BJ (cell line): ENCODE measurements around the gene CCDC141. TPM values are rescaled to one million over a fixed set of nuclear protein-coding genes. Genes with fewer than 3 reads are reported as not detected.

Experiments used
- CTCF ChIA-PET: fragments of 350-600 bp; formaldehyde crosslinking; extraction: SDS; loops from one replicate; lab custom pipeline; 2021; ENCODE audit warnings: antibody characterized with exemption, inconsistent platforms; lab: Yijun Ruan, JAX
- POLR2A ChIA-PET: fragments of 300-600 bp; sonication (Branson Sonifier 250); formaldehyde crosslinking; extraction: SDS; loops from one replicate; lab custom pipeline; 2021; ENCODE audit warnings: antibody characterized with exemption; lab: Charles Lee
- DNase-seq: peaks from one replicate; pipeline ENCODE4 v3.0.0-alpha.2; 2011; ENCODE audit warnings: low read depth
- H3K27me3 ChIP-seq: 2 replicates; pipeline ENCODE4 v1.6.0; 2011; ENCODE audit warnings: low read length; ENCODE audit not compliant: control insufficient read depth, insufficient read depth
- H3K36me3 ChIP-seq: 2 replicates; pipeline ENCODE4 v1.5.1; 2011; ENCODE audit warnings: low read length; ENCODE audit not compliant: control insufficient read depth, insufficient read depth
- H3K4me3 ChIP-seq: 2 replicates; pipeline ENCODE4 v1.5.1; 2011; ENCODE audit warnings: low read depth, mild to moderate bottlenecking, control low read depth, low read length
- polyA plus RNA-seq: library from polyadenylated mRNA; depleted of rRNA; stranded (reverse); fragments of >200 nt; gene quantifications from 2 replicates; pipeline ENCODE4 v1.2.3, GENCODE V29; 2011
- TF ChIP-seq, protein P1 (sequence below): IDR thresholded peaks from 2 replicates; pipeline ENCODE4 v1.5.1; 2011; ENCODE audit warnings: low read depth, mild to moderate bottlenecking, control low read depth, inconsistent platforms, low read length, moderate library complexity; ENCODE audit not compliant: insufficient read depth

Gene CCDC141
- polyA plus RNA-seq, 1 experiment, result not detected

DNA sequence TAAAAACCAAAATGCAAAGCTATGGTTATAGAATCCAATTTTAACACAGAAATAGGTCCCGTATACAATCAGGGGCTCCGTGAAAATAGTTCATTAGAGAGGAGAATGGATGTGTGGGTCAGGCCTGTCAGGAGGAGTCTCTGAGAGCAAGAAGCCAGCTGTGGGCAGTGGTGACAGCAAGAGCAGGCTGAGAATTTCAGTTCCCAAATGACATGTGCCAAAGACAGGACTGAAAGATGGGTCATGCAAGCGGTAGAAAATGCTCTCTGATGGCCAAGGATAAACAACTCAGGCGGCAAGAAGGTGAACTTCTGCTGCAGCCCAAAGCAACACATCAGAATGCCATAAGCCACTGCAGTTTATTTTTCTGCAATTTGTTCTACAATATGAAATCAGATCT, 100.4 kb downstream of the CCDC141 start:
- CTCF ChIA-PET, result no interaction called here

GRCh38 chr2:178949151-178949550, 100.8 kb downstream of the CCDC141 start:
- Histone ChIP-seq H3K36me3 (no peaks in the 10 kb centered on the region), H3K27me3 (no peaks in the 10 kb centered on the region), H3K4me3 (no peak overlapping the region)
- CTCF ChIA-PET, result no interaction called here
- POLR2A ChIA-PET, result no interaction called here
- no peak for DNase-seq
- TF ChIP-seq, protein P1, sequence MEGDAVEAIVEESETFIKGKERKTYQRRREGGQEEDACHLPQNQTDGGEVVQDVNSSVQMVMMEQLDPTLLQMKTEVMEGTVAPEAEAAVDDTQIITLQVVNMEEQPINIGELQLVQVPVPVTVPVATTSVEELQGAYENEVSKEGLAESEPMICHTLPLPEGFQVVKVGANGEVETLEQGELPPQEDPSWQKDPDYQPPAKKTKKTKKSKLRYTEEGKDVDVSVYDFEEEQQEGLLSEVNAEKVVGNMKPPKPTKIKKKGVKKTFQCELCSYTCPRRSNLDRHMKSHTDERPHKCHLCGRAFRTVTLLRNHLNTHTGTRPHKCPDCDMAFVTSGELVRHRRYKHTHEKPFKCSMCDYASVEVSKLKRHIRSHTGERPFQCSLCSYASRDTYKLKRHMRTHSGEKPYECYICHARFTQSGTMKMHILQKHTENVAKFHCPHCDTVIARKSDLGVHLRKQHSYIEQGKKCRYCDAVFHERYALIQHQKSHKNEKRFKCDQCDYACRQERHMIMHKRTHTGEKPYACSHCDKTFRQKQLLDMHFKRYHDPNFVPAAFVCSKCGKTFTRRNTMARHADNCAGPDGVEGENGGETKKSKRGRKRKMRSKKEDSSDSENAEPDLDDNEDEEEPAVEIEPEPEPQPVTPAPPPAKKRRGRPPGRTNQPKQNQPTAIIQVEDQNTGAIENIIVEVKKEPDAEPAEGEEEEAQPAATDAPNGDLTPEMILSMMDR, result no peak

More for the DNA sequence above, 100.4 kb downstream of the CCDC141 start:
- H3K36me3 ChIP-seq, result no peaks in the 10 kb centered on the region
- TF ChIP-seq, protein P1, result no peak
- POLR2A ChIA-PET, result no interaction called here
- H3K27me3 ChIP-seq, result no peaks in the 10 kb centered on the region
- no peak overlapping the region for H3K4me3 ChIP-seq
- no peak for DNase-seq

DNA sequence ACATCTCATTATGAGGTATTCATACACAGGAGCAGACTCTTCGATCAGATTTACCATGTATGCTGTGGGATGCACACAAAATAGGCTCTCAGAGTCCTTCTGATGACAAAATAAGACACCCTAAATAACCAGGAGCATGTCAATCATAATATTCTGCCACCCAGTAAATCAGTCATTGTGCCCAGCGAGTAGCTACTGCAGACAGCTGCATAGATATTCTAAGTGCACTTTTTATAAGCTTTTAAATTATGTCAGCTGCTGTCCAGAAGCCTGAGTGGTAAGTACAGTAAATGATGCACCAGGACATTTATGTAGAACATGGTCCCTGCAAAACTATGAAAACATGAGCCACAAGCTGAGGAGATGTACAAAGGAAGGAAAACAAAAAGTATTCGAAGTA, 102.9 kb downstream of the CCDC141 start:
- TF ChIP-seq, protein P1, result no peak
- Histone ChIP-seq H3K4me3 (no peak overlapping the region), H3K36me3 (no peaks in the 10 kb centered on the region), H3K27me3 (no peaks in the 10 kb centered on the region)
- POLR2A ChIA-PET, result interaction anchor here (0.7 kb wide), 1 partner anchor 103 kb away, joined by 3 read pairs; no protein-coding TSS in a partner anchor
- DNase-seq, result no peak
- CTCF ChIA-PET, result no interaction called here

GRCh38 chr2:178946494-178946893, 103.4 kb downstream of the CCDC141 start:
- Histone ChIP-seq H3K36me3 (no peaks in the 10 kb centered on the region), H3K27me3 (no peaks in the 10 kb centered on the region), H3K4me3 (no peak overlapping the region)
- no peak for DNase-seq
- POLR2A ChIA-PET, result interaction anchor here (0.7 kb wide), 1 partner anchor 103 kb away, joined by 3 read pairs; no protein-coding TSS in a partner anchor
- CTCF ChIA-PET, result interaction anchor here (1.0 kb wide), 1 partner anchor 32 kb away, joined by 3 read pairs; no protein-coding TSS in a partner anchor
- TF ChIP-seq, protein P1, result no peak

- Histone ChIP-seq H3K4me3 (no peak overlapping the region), H3K27me3 (no peaks in the 10 kb centered on the region), H3K36me3 (no peaks in the 10 kb centered on the region)
- no peak for DNase-seq
- ChIA-PET POLR2A (no interaction called here), CTCF (no interaction called here)
- TF ChIP-seq, protein P1, result no peak
Measured at GRCh38 chr2:178943745-178944144, 106.2 kb downstream of the CCDC141 start.
